HG03469 (cell line): ENCODE results near the gene TMEM240.
"Not testable (repeated sequence)": the region's sequence is repeated elsewhere in the genome, so short reads cannot be mapped to it uniquely, and the experiment has no call there.

Experiments used
- ATAC-seq: cut with Tn5 transposase; IDR thresholded peaks from one replicate; pipeline ENCODE4 v1.9.1; 2021; ENCODE audit warnings: mild to moderate bottlenecking, moderate library complexity, moderate number of reproducible peaks; ENCODE audit not compliant: unreplicated experiment

The TMEM240 gene

GRCh38 chr1:1541956-1542765 lies 1.7 kb upstream of the TMEM240 start:
- ATAC-seq: no peak

- ATAC-seq: no peak
These were observed 599 bp upstream of the TMEM240 start for GRCh38 chr1:1540818-1541628.

- no peak for ATAC-seq
These were observed 924 bp downstream of the TMEM240 start for GRCh38 chr1:1539310-1540089.

GRCh38 chr1:1538989-1539309 lies 1.5 kb downstream of the TMEM240 start:
- ATAC-seq: no peak

- no peak for ATAC-seq
These were observed 2.1 kb downstream of the TMEM240 start for GRCh38 chr1:1538334-1538733.

- no peak for ATAC-seq
These were observed 2.7 kb downstream of the TMEM240 start for GRCh38 chr1:1537626-1538250.

GRCh38 chr1:1536938-1537546 lies 3.4 kb downstream of the TMEM240 start:
- ATAC-seq: no peak

GRCh38 chr1:1536019-1536937 lies 4.1 kb downstream of the TMEM240 start:
- ATAC-seq: no peak

- ATAC-seq: no peak
These were observed 5.0 kb downstream of the TMEM240 start for GRCh38 chr1:1535201-1536018.

GRCh38 chr1:1534401-1535154 lies 5.8 kb downstream of the TMEM240 start:
- ATAC-seq: no peak

GRCh38 chr1:1533894-1534291 lies 6.5 kb downstream of the TMEM240 start:
- ATAC-seq: not testable (repeated sequence)

- ATAC-seq: not testable (repeated sequence)
These were observed 7.1 kb downstream of the TMEM240 start for GRCh38 chr1:1533176-1533893.

- no peak for ATAC-seq
These were observed 8.5 kb downstream of the TMEM240 start for GRCh38 chr1:1531947-1532346.

- no peak for ATAC-seq
These were observed 10.5 kb downstream of the TMEM240 start for GRCh38 chr1:1529936-1530335.

- ATAC-seq: no peak
These were observed 11.1 kb downstream of the TMEM240 start for GRCh38 chr1:1529321-1529720.

GRCh38 chr1:1528301-1529267 lies 11.8 kb downstream of the TMEM240 start:
- no peak for ATAC-seq
